Measurements from ENCODE around the gene GJA4.
A peak's percentile ranks its signal among the peaks of the same experiment; 100 is the strongest.

GJA4 gene

DNA sequence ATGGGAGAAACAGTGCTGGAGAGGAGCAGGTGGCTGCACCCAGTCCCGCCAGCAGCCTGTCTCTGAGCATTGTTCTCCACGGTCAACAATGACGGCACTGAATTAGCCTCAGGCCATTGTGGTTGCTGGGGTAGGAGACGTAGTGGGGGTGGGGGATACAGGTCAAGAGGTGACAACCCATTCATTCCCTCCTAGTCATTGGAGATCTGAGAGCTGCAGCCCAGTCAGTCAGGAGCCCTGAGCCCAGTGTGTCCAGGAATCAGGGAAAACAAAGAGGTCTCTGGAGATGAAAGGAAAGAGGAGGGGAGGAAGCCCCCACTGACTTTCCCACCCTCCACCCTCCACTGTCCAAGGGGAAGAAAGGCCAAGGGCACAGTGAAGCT, 51.4 kb downstream of the GJA4 start:
- H3K4me3 ChIP-seq (replicated peaks in 1 of 2; ENCODE audit: low read depth in 2 of 2, low read length in 2 of 2), result no peak overlapping the region
- TF ChIP-seq, protein P1, sequence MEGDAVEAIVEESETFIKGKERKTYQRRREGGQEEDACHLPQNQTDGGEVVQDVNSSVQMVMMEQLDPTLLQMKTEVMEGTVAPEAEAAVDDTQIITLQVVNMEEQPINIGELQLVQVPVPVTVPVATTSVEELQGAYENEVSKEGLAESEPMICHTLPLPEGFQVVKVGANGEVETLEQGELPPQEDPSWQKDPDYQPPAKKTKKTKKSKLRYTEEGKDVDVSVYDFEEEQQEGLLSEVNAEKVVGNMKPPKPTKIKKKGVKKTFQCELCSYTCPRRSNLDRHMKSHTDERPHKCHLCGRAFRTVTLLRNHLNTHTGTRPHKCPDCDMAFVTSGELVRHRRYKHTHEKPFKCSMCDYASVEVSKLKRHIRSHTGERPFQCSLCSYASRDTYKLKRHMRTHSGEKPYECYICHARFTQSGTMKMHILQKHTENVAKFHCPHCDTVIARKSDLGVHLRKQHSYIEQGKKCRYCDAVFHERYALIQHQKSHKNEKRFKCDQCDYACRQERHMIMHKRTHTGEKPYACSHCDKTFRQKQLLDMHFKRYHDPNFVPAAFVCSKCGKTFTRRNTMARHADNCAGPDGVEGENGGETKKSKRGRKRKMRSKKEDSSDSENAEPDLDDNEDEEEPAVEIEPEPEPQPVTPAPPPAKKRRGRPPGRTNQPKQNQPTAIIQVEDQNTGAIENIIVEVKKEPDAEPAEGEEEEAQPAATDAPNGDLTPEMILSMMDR (IDR thresholded peaks at IDR 0.05; ENCODE audit: low read depth, low read length), result no peak
- DNase-seq (ENCODE audit: low read depth in 2 of 2), result peak in 1 of 2 donors; percentile 19
